GM21447 (cell line): ENCODE data around the gene SEL1L.
"Not testable (repeated sequence)": the region's sequence is repeated elsewhere in the genome, so short reads cannot be mapped to it uniquely, and the experiment has no call there.

Experiments used
- ATAC-seq: cut with Tn5 transposase; IDR thresholded peaks from one replicate; pipeline ENCODE4 v1.9.1; 2021; ENCODE audit not compliant: unreplicated experiment

The SEL1L gene

GRCh38 chr14:81449576-81449975 lies 84.1 kb downstream of the SEL1L start:
- ATAC-seq: no peak

- no peak for ATAC-seq
These were observed 84.5 kb downstream of the SEL1L start for GRCh38 chr14:81449114-81449513.

GRCh38 chr14:81447021-81447764 lies 86.5 kb downstream of the SEL1L start:
- no peak for ATAC-seq

- ATAC-seq: no peak
These were observed 87.2 kb downstream of the SEL1L start for GRCh38 chr14:81446279-81447007.

GRCh38 chr14:81441626-81442134 lies 92.0 kb downstream of the SEL1L start:
- ATAC-seq: no peak

- no peak for ATAC-seq
These were observed 93.6 kb downstream of the SEL1L start for GRCh38 chr14:81440041-81440440.

GRCh38 chr14:81437244-81437643 lies 96.4 kb downstream of the SEL1L start:
- no peak for ATAC-seq

- peak; percentile 74 for ATAC-seq
These were observed 97.1 kb downstream of the SEL1L start for GRCh38 chr14:81436296-81437138.

- peak; percentile 44 for ATAC-seq
These were observed 98.0 kb downstream of the SEL1L start for GRCh38 chr14:81435391-81436295.

- no peak for ATAC-seq
These were observed 98.6 kb downstream of the SEL1L start for GRCh38 chr14:81435048-81435390.

GRCh38 chr14:81434230-81434629 lies 99.4 kb downstream of the SEL1L start:
- ATAC-seq: no peak

- ATAC-seq: no peak
These were observed 100.3 kb downstream of the SEL1L start for GRCh38 chr14:81433378-81433777.

- no peak for ATAC-seq
These were observed 101.4 kb downstream of the SEL1L start for GRCh38 chr14:81432219-81432661.

- no peak for ATAC-seq
These were observed 103.4 kb downstream of the SEL1L start for GRCh38 chr14:81430235-81430634.

GRCh38 chr14:81429749-81430148 lies 103.9 kb downstream of the SEL1L start:
- ATAC-seq: not testable (repeated sequence)

- no peak for ATAC-seq
These were observed 104.6 kb downstream of the SEL1L start for GRCh38 chr14:81429028-81429427.

- no peak for ATAC-seq
These were observed 106.2 kb downstream of the SEL1L start for GRCh38 chr14:81427348-81428058.

GRCh38 chr14:81423504-81423903 lies 110.1 kb downstream of the SEL1L start:
- no peak for ATAC-seq
